ENCODE results near the gene GATAD2A.
"Not testable (repeated sequence)": the region's sequence is repeated elsewhere in the genome, so short reads cannot be mapped to it uniquely, and the experiment has no call there.

Gene GATAD2A

GRCh38 chr19:19448238-19448544 is 42.7 kb downstream of the GATAD2A start:
- TF ChIP-seq, protein P1, sequence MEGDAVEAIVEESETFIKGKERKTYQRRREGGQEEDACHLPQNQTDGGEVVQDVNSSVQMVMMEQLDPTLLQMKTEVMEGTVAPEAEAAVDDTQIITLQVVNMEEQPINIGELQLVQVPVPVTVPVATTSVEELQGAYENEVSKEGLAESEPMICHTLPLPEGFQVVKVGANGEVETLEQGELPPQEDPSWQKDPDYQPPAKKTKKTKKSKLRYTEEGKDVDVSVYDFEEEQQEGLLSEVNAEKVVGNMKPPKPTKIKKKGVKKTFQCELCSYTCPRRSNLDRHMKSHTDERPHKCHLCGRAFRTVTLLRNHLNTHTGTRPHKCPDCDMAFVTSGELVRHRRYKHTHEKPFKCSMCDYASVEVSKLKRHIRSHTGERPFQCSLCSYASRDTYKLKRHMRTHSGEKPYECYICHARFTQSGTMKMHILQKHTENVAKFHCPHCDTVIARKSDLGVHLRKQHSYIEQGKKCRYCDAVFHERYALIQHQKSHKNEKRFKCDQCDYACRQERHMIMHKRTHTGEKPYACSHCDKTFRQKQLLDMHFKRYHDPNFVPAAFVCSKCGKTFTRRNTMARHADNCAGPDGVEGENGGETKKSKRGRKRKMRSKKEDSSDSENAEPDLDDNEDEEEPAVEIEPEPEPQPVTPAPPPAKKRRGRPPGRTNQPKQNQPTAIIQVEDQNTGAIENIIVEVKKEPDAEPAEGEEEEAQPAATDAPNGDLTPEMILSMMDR (IDR thresholded peaks at IDR 0.05; ENCODE audit: insufficient read depth, missing control alignments) = no peak
- FAIRE-seq (no peak), DNase-seq (ENCODE audit: insufficient read length, low spot score) (no peak)

GRCh38 chr19:19451429-19452242 is 46.2 kb downstream of the GATAD2A start:
- FAIRE-seq = no peak
- TF ChIP-seq, protein P1 (IDR thresholded peaks at IDR 0.05; ENCODE audit: insufficient read depth, missing control alignments) = no peak
- no peak for DNase-seq (ENCODE audit: insufficient read length, low spot score)

- FAIRE-seq (no peak), DNase-seq (ENCODE audit: insufficient read length, low spot score) (no peak)
- TF ChIP-seq, protein P1 (IDR thresholded peaks at IDR 0.05; ENCODE audit: insufficient read depth, missing control alignments) = no peak
These were observed 47.0 kb downstream of the GATAD2A start for GRCh38 chr19:19452243-19453124.

DNA sequence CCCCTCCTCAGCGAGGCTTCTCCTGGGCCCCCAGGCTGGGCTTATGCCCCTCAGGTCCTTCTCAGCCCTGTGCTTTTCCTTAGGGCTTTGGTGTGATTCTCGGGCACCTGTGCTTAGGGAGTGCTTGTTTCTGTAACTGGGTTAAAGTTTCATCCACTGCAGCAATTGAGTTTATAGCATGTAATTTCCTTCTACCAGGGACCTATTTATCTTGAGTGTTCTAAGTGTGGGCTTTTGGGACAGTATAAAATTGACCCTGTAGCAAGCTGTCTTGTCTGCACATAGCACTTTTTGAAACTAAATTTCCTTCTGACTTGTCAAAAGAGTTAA is 47.6 kb downstream of the GATAD2A start:
- FAIRE-seq (no peak), DNase-seq (ENCODE audit: insufficient read length, low spot score) (no peak)
- TF ChIP-seq, protein P1 (IDR thresholded peaks at IDR 0.05; ENCODE audit: insufficient read depth, missing control alignments) = no peak

GRCh38 chr19:19455166-19455919 is 49.9 kb downstream of the GATAD2A start:
- DNase-seq (ENCODE audit: insufficient read length, low spot score); FAIRE-seq: not testable (repeated sequence)

DNA sequence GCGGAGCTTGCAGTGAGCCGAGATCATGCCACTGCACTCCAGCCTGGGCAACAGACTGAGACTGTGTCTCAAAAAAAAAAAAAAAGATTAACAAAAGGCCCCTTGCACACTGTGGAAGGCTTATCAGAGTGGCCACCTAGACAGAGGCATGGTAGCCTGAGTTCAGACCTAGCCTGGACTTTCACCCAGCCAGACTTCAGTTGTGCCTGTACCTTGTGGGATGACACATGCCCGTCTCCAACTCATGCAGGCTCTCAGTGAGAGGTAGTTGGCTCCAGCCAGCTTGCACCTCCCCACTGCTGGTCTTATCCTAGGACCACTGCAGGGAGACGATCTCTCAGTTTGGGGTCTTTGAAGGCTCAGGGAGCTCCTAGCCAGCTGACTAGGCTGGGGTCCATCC is 52.2 kb downstream of the GATAD2A start:
- TF ChIP-seq, protein P1 (IDR thresholded peaks at IDR 0.05; ENCODE audit: insufficient read depth, missing control alignments) = no peak
- DNase-seq (ENCODE audit: insufficient read length, low spot score) (no peak), FAIRE-seq (no peak)

DNA sequence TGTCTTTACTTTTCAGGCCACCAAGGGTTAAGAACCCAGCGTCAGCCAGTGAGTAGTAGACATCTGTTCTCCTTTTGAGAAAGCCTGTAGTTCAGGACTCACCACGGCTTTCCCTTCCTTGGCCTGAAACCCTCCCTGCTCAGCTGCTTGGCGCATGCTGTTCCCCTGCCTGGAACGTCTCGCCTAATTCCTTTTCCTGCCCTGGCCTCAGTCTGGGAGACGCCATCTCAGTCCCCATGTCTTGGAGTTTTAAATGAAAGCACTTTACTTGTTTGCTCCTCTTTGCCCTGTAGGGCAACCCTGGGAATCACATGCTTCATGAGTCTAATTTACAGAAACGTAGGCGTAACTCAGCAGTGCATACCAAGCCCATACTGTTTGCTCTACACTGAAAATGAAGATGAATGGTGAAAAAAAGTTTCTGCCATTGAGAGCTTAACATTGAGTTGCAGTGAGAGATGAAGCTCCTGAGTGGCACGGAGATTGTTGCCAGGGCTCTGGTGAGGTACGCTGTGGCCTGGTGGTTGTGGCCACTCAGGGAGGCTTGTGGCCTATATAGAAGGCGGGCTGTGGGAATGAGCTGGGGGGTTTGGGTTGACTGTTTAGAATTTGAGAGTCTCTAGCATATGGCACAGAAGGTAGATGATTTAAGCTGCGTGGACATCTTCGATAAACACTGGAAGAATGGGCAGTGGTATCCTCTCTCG is 52.8 kb downstream of the GATAD2A start:
- FAIRE-seq (no peak), DNase-seq (ENCODE audit: insufficient read length, low spot score) (no peak)
- TF ChIP-seq, protein P1 (IDR thresholded peaks at IDR 0.05; ENCODE audit: insufficient read depth, missing control alignments) = no peak
